Activated naive CD4-positive, alpha-beta T cell treated with anti-CD3 and anti-CD28 coated beads, Interleukin-2, amount 50 U/mL, for 16 hours (primary cell): ENCODE measurements around the gene GNMT.
"Not testable (repeated sequence)": the region's sequence is repeated elsewhere in the genome, so short reads cannot be mapped to it uniquely, and the experiment has no call there.

Source experiments
- DNase-seq: peaks from one replicate; pipeline ENCODE4 v3.0.0-alpha.2; 2020

GNMT gene

DNA sequence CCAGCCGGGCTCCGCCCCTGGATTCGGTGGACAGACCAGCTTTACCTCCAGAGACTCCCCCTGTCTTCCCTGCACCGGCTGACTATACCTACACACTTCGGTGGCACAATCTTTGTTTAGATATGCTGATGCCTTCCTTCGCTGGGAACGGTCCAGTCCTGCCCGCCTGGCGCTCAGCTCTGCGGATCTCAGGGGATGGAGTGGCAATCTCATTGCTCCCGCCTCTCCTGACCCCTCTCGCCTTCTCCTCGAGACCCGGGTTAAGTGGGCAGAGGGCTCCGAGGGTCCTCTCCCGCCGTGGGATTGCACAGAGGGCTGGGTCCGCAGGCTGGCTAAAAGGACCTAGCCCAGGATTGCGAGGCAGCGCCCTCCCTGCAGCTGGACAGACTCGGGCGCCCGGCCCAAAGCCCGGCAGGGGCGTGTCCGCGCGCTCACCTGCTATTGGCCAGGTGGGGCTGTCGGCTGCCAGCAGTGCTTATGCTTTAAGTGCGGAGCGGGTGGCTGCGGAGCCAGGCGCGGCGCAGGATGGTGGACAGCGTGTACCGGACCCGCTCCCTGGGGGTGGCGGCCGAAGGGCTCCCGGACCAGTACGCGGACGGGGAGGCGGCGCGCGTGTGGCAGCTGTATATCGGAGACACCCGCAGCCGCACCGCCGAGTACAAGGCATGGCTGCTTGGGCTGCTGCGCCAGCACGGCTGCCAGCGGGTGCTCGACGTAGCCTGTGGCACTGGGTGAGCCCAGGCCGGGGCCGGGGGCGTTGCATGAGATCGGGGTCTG, at the start of gene GNMT:
TSS of gene GNMT (plus strand) at position 512 of the 777 bp plus-strand sequence. CDS start at position 526, 14 bp downstream.
- peak; percentile 40 for DNase-seq

DNA sequence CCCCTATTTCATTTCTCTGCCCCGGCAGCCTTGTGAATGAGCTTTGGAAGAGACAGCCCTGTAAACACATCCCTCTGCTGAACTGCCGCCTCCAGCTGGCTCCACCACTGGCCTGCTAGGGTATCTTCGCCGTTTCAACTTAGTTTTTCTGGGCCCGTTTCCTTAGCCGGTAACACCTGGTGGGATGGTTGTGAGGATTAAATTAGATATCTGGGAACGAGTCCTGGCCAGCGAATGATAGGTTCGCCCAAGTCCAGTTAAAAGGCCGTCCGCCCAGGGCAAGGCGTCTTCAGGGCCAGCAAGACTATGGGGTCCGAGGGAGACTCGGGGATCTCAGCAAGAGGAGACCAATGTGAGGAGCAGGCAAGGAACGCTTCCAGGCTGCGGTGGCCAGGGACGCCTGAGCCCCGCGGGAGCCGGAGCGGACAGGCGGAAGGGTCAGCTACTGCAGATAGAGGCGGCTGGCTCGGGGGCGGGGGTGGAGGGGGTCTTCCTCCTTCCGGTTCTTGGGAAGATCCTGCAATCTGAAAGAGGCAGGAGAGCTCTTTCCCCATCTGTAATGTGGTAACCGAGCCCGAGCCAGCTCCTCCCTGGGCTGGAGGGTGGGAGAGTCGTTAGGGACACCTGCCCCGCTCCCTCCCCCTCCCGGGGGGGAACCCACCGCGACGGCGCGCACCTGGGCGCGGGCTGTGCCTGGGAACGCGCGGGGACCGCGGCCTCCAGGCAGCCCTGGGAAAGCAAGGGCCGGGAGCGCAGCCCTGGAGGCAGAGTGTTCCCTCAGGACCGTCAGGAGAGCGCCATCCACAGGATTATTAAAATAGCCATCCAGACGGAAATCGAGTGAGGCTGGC, 49.2 kb upstream of the GNMT start:
- DNase-seq = no peak

DNA sequence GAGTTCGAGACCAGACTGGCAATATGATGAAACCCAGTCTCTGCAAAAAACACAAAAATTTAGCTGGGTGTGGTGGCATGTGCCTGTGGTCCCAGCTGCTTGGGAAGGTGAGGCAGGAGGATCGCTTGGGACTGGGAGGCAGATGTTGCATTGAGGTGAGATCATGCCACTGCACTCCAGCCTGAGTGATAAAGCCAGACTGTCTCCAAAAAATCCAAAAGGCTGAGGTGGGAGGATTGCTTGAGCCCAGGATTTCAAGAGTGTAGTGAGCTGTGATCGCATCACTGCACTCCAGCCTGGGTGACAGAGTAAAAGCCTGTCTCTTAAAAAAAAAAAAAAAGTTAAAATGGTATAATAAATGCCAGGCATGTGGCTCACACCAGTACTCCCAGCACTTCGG, 46.0 kb upstream of the GNMT start:
- DNase-seq = no peak

DNA sequence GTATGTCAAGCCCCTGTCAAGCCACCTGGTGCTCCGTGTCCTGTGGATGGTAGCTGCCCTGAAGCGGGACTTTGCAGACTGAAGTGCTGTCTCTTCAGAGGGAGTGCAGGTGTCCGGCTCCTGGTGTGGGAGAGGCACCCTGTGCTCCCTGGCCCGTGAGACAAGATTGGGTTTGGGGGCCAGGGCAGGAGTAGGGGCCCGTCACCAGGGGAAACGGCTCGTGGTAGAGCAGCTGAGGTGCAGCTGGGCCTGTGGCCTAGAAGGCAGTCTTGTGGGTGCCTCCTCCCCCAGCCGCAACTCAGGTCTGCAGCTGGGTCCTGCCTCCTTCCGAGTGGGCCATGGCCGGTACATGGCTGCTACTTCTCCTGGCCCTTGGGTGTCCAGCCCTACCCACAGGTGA, 44.8 kb upstream of the GNMT start, which contains the start of gene PTCRA:
TSS of gene PTCRA (plus strand) at position 322 of the 400 bp plus-strand sequence. CDS start at position 339, 17 bp downstream.
- DNase-seq = no peak

DNA sequence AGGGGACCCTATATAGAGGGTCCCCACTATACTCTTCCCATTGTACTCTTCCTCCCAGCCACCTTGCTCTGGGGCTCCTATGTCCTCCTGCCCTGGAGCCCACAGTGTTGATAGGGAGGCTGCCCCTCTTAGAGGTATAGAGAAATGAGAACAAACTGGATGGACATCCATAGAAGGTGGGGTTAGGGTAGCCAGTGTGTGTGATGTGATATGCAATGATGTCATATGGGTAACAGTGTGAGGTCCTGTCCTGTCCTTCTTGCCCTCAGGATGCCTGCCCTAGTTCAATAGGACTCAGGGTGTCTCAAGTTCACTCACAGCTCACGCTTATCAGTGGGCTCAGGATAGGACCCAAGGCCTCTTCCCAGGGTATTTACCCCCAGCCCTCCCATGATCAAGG, 44.3 kb upstream of the GNMT start:
- no peak for DNase-seq

DNA sequence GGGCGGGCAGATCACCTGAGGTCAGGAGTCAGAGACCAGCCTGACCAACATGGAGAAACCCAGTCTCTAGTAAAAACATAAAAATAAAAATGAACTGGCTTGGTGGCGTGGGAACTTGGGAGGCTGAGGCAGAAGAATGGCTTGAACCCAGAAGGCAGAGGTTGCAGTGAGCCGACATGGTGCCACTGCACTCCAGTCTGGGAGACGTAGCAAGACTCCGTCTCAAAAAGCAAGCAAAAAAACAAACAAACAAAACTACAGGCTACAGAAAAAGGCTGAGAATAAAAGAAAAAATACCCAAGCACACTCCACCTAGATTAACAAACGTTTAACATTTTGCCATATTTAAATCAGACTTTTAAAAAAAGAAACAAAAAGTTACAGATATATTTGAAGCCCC, 38.8 kb upstream of the GNMT start:
- DNase-seq = no peak

DNA sequence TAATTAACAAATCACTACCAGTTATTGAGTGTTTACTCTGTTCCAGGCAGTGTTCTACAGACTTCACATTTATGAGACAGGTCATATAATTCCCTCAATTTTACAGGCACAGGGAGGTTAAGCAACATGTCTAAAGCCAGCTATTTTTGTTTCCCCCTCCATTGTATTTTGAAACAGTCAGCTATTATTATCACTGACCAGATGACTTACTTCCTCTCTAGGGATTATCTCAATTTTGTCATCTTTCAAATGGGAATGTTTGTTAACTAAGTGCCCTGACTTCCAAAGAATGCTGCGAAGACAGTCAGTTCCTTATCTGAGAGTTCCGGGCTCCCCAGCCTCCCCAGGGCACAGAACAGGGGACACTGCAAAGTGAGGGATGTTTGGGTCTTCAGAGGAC, 36.9 kb upstream of the GNMT start:
- DNase-seq = no peak

DNA sequence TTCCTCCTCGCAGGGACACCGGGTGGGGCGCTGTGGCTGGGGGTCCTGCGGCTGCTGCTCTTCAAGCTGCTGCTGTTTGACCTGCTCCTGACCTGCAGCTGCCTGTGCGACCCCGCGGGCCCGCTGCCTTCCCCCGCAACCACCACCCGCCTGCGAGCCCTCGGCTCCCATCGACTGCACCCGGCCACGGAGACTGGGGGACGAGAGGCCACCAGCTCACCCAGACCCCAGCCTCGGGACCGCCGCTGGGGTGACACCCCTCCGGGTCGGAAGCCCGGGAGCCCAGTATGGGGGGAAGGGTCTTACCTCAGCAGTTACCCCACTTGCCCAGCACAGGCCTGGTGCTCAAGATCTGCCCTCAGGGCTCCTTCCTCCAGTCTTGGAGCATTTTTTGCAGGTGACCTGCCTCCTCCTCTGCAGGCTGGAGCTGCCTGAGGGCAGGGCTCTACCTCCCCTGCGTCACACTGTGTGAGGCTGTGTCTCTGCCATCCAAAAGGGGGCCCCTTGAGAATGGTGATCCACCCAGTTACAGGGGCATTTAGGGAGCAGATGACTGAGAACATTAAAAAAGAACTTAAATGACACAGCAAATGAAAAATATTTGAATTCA, 35.2 kb upstream of the GNMT start:
- DNase-seq = no peak

DNA sequence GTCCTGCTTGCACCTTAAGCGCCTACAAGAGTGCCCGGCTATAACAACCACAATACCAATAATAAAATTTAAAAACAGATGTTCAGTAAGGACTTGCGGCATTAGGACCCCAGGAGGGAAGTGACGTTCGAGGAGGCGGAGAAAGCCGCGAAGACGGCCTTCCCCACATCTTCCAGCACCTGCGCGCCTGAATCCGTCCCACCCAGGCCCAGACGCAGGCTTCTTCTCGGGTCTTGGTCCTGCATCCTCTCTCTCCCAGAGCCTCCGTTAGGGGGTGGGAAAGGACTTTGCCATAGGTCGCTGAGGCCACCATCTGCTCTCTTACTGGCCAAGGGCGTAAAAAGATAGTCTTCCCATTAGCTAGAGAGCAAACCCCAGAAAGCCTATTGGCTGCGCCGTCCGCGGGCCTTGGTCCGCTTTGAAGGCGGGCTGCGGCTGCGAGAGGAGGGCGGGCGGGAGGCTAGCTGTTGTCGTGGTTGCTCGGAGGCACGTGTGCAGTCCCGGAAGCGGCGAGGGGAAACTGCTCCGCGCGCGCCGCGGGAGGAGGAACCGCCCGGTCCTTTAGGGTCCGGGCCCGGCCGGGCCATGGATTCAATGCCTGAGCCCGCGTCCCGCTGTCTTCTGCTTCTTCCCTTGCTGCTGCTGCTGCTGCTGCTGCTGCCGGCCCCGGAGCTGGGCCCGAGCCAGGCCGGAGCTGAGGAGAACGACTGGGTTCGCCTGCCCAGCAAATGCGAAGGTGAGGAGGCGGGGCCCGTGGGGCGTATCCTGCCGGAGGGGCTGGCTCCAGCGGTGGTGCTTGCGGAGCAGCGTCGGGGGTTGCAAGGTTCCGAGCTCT, 31.4 kb upstream of the GNMT start, which contains the start of gene CNPY3:
TSS of gene CNPY3 (plus strand) at position 495 of the 835 bp plus-strand sequence. CDS start at position 586, 91 bp downstream.
- peak; percentile 94 for DNase-seq

DNA sequence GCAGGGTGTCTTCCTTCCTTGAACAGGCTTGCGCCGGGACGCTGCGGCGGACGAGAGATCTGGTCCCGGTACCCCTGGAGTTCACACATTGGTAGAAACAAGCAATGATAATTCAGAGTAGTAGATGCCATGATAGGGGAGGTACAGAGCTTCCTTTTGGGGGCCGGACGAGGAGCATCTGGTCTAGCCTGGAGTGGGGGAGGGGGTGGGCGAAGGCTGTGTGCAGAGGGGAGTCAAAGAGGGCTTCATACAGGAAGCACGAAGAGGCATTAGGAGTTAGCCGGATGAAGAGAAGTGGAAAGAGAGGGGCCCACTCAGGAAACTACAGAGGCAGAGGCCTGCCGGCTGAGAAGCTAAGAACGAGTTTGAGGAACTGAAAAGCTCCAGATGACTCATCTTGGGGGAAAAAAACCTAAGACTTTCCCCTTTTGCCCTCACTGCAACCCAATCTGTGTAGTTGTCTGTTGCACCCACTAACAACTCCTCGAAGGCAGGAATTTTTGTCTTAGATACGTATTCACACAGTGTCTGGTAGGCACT, 30.7 kb upstream of the GNMT start:
- peak; percentile 58 for DNase-seq

DNA sequence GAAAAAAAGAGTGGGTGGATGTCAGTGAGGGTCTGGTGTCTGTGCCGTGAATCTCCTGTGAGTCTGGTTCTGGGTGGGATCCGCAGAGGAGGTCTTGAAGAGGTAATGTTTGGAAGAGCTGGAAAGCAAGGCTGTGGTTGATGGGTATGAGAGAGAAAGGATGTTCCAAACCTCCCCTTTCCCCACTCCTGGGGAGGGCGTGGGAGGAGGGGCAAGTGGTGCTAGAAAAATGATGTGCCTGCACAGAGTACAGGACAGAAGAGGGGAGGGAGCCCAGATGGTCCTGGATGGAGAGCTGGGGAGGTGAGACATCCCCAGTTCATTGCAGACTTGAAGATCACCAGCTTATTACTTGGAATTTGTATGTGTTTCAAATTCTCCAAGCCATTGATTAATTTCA, 28.1 kb upstream of the GNMT start:
- DNase-seq = no peak

DNA sequence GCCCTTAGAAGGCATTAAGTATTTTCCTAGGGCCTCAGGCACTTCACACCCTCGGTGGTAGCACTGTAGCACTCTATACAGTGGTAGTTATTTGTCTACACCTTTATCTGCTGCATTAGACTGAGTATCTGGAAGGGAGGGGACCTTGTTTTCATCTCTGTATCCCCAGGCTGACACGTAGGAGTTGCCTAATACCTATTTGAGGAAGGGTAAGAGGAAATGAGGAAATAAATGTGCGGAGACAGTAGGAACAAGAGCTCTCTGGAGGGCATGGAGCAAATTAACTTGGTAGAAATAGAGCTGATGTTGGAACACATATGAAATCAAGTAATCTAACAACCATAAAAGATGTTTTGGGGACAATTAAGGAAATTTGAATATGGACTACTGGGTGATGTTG, 27.3 kb upstream of the GNMT start:
- no peak for DNase-seq

DNA sequence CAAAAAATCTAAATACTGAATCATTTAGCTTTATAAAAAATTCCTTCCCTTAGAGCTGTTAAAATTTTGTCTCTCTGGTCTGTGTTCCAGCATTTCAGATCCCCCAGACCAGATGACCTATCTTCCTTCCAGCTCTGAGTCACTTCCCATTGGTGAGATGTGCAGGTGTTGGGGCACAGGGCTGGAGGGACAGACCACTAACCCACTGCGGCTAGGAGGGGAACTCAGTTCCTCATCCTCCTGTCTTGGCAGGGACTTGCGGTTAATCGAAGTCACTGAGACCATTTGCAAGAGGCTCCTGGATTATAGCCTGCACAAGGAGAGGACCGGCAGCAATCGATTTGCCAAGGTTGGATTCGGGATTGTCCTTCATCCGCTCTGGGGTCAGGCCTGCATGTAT, 25.2 kb upstream of the GNMT start:
- DNase-seq = no peak

DNA sequence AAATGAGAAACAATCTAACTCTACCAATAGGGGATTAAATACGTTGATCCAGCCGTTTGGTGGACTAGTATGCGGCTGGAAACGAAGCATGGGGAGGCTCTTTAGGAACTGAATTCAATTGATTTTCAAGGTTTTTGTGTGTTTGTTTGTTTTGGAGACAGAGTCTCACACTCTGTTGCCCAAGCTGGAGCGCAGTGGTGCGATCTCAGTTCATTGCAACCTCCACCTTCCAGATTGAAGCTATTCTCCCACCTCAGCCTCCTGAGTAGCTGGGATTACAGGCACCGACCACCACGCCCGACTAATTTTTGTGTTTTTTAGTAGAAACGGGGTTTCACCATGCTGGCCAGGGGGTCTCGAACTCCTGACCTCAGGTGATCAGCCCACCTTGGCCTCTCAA, 24.2 kb upstream of the GNMT start:
- no peak for DNase-seq

DNA sequence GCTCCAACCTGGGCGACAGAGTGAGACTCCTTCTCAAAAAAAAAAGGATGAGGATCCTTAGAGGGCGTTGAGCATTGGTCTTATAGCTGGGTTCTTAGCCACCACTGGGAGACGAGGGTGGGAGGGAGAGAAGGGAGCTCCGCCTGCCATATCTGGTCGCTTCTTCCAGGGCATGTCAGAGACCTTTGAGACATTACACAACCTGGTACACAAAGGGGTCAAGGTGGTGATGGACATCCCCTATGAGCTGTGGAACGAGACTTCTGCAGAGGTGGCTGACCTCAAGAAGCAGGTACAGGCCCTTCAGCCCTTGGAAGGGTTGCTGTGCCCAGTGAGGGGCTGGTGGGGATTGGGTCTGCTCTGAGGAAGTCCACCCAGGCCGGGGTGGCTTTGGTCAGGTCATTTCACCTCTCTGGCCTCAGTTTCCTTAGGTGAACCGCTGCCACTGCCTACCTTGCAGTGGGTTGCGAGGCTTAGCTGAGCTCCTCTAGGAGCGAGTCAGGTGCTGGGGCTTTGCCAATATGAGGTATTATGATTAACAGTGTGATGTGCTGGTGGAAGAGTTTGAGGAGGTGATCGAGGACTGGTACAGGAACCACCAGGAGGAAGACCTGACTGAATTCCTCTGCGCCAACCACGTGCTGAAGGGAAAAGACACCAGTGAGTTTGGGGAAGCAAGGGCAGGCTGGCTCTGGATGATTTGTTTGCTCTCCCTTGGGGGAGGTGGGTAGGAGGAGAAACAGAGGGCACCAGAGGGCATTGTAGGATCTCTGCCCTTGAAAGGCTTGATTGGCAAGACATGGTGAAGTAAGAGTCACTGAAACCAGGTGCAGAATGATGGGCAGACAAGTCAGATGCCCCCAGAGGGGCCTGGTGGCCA, 22.8 kb upstream of the GNMT start:
- DNase-seq = no peak

DNA sequence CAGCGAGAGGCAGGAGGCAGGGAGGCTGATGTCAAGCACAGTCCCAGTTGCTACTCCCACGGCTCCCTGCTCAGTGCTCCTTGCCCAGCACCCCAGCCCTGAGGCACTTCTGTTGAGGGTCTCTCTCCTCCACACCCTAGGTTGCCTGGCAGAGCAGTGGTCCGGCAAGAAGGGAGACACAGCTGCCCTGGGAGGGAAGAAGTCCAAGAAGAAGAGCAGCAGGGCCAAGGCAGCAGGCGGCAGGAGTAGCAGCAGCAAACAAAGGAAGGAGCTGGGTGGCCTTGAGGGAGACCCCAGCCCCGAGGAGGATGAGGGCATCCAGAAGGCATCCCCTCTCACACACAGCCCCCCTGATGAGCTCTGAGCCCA, 22.1 kb upstream of the GNMT start:
- DNase-seq = no peak

DNA sequence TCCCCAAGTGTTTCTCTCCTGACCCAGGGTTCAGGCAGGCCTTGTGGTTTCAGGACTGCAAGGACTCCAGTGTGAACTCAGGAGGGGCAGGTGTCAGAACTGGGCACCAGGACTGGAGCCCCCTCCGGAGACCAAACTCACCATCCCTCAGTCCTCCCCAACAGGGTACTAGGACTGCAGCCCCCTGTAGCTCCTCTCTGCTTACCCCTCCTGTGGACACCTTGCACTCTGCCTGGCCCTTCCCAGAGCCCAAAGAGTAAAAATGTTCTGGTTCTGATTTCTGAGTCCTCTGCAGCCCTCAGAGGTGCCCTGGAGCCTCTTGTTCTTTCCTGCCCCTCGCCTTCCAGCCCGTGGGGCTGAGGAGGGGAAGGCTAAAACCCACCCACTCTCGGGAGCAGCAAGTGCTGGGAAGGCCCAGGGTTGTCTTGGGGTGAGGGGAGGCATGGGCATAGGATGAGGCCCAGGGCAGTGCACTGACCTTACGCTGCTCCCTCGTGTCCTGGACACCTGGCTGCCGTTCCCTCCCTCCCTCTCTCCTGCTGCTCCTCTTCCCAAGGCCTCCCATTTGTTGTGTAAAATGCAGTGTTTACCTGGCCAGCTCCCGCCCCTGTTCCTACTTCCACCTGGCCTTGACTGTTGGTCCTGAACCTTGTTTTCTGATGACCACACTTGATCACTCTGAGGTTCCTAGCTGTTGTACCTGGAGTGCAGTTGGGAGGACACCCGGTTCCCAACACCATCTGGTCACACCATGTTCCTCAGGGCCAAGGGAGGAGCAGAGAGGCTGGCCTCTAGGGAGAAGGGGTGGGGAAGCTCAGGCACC, 21.4 kb upstream of the GNMT start:
- no peak for DNase-seq

DNA sequence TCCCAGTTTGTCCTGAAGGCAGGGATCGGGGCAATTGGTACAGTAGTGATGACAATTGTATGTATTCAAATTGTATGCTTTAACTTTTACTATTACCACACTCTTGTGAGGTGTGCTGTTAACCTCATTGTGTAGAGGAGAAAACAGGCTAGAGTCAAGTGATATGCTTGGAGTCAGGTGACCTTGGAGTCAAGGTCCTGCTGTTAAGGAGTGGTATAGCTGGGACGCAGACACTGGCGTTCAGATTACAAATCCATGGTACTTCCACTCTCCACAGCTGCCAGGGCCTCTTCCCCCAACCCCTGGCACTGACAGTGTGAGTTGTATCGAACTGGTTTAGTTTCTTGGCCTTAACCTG, 20.8 kb upstream of the GNMT start:
- DNase-seq = no peak

DNA sequence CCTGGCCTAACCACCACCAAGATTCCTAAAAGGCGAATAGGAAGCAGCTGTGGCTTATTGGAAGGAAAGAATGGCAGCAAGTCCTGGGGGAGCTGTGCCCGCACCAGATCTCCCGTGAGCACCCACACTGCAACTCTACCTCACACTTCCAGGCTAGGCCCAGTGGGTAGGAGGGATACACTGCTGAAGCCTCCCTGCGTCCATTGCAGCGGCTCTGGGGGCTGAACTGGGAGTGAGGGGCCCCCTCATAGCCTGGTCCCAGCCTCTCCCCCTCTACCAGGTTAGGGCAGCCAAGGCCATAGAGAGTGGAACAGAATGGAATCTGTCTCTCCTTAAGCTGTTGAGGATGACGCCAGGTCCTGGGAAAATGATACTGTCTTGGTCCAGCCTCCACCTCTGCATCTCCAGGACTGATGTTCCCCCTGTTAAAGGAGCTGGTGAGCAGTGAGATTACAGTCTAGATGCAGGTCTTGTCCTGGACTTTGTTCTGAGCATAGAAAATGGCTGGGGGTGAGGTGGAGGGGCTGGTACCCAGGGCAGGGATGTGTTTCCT, 20.0 kb upstream of the GNMT start:
- DNase-seq = no peak

DNA sequence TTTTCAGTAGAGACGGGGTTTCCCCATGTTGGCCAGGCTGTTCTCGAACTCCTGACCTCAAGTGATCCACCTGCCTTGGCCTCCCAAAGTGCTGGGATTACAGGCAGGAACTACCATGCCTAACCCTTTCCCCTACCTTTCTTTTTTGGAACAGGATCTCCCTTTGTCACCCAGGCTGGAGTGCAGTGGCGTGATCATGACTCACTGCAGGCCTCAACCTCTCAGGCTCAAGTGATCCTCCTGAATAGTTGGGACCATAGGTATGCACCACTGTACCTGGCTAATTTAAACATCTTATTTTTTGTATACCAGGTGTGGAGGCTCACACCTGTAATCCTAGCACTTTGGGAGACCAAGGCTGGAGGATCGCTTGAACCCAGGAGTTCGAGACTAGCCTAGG, 19.2 kb upstream of the GNMT start:
- DNase-seq = not testable (repeated sequence)
